T47D (cell line): ENCODE results near the gene TULP4.

Experiments
- DNase-seq, 2 experiments: peaks; one replicate each; pipeline versions ENCODE4 v3.0.0 to v3.0.0-alpha.2; 2011 to 2012; ENCODE audit warnings: low read depth in 1 of 2, low spot score in 1 of 2
- JUND ChIP-seq: IDR thresholded peaks from 2 replicates; pipeline ENCODE4 v1.6.1; 2012; ENCODE audit warnings: low read depth
- in situ Hi-C: cut with HindIII; loops from 2 replicates; pipeline ENCODE4 v1.10.0; 2016; ENCODE audit warnings: low sequenced_read_pairs, low pct_unique_long_range_greater_than_20kb

The TULP4 gene

GRCh38 chr6:158353883-158354877 is 41.9 kb downstream of the TULP4 start:
- in situ Hi-C loops = no loop called here
- no peak for TF ChIP-seq JUND
- DNase-seq = no peak

DNA sequence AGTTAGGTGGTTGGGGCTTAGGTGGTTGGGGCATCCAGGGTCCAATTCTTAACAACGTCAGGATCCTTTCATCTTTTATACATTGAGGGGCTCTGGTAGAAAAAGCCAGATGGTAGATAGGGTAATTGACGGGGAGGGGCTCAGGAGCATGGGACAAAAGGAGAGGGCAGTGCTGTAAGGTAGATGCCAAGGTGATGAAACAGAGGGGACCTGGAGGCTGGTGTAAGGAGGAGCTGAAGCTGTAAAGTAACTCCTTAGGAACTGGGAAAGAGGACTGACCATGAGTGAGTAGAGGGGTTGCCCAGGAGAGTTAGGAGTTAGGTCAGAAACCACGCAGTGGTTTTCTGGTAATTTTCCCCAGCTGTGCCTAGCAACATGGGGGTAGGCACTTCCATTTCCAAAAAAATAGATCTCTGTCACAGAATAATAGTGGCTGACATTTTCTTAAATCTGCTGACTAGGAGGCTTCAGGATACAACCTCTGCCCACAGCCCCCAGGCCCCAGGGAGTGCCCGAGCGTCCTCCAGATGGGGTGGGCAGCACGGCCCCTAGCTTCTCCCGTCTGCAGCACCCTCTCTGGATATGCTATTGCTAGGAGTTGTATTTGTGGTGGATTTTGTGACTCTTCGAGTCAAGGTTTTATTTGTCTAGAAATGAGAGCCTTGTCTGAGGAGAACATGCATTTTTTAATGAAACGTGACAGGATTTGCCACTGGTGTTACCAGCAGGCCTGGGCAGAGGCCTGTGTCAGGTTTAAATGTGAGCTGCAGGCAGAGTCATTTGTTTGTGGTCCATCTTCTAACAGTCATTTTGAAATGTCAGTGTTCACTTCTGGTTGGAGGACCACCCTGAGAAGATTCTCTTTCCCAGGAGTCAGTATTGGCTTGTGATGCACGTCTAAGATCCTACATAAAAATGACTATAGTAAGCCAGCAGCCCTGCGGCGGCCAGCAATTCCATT is 44.6 kb downstream of the TULP4 start:
- in situ Hi-C loops = no loop called here
- no peak for TF ChIP-seq JUND
- DNase-seq = no peak

GRCh38 chr6:158357570-158358216 is 45.4 kb downstream of the TULP4 start:
- DNase-seq = no peak
- no peak for TF ChIP-seq JUND
- in situ Hi-C loops = no loop called here

- in situ Hi-C loops = no loop called here
- no peak for DNase-seq
- TF ChIP-seq JUND = no peak
Measured at GRCh38 chr6:158358450-158359077, 46.3 kb downstream of the TULP4 start.

DNA sequence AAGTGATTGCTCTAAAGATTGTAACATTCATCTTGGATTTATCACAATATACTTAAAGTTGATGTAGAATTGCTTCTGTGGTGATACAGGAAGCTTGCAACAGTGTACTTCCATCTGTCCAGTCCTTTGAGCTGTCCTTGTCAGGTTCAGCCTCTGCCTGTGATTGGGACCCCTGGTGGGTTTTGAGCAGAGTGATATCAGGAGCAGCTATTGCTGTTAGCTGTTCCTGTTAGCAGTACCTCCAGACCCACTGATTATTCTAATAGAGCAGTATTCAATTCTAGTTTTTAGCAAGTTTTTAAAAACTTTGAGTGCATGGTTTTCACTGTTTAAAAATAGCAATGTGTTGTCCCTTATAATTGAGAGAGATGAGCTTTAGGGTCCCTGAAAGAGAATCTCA is 48.8 kb downstream of the TULP4 start:
- TF ChIP-seq JUND = no peak
- DNase-seq = no peak
- in situ Hi-C loops = no loop called here

- in situ Hi-C loops = no loop called here
- TF ChIP-seq JUND = no peak
- DNase-seq = no peak
Measured at GRCh38 chr6:158361961-158362669, 49.9 kb downstream of the TULP4 start.

DNA sequence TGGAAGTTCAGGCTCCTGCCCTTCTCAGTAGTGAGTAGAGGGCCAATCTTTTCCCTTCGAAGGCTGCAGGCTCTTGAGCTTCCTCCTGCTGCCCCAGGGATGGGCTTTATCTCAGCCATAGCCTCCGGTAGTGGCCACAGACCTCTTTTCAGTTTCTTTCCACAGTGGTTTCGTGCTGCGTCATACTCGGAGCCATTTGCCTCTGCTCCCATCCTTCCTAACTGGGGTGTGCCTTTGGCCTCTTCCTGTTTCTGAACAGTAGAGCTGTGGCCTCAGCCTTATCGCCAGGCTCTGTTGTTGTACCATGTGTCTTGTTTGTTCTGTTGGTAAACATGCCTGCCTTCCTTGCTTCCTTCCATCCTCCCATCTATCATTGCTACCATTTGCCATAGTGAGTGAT is 54.1 kb downstream of the TULP4 start:
- no peak for DNase-seq
- in situ Hi-C loops = no loop called here
- no peak for TF ChIP-seq JUND

- TF ChIP-seq JUND = no peak
- in situ Hi-C loops = no loop called here
- no peak for DNase-seq
Measured at GRCh38 chr6:158367816-158368215, 55.6 kb downstream of the TULP4 start.

- in situ Hi-C loops = no loop called here
- DNase-seq = no peak
- TF ChIP-seq JUND = no peak
Measured at GRCh38 chr6:158369241-158369640, 57.0 kb downstream of the TULP4 start.

- DNase-seq = no peak
- in situ Hi-C loops = no loop called here
- no peak for TF ChIP-seq JUND
Measured at GRCh38 chr6:158370805-158371204, 58.5 kb downstream of the TULP4 start.

- DNase-seq = no peak
- no peak for TF ChIP-seq JUND
- in situ Hi-C loops = no loop called here
Measured at GRCh38 chr6:158371261-158371660, 59.0 kb downstream of the TULP4 start.

GRCh38 chr6:158372574-158372973 is 60.3 kb downstream of the TULP4 start:
- no peak for DNase-seq
- TF ChIP-seq JUND = no peak
- in situ Hi-C loops = no loop called here
